ENCODE data around the gene GRIFIN.

GRCh38 chr7:2502647-2502966 lies 26.4 kb upstream of the GRIFIN start:
- TF ChIP-seq EZH2 (IDR thresholded peaks at IDR 0.05; ENCODE audit: low read length, unreplicated experiment) (no peak), CTCF (conservative IDR thresholded peaks at IDR 0.05; ENCODE audit: low read depth, low read length) (no peak)

Measured in PC-3 (cell line).